ENCODE measurements around the gene TVP23B. TPM values are rescaled to one million over a fixed set of nuclear protein-coding genes. Genes with fewer than 3 reads are reported as not detected.

TVP23B gene
- total RNA-seq (2022; extraction: Qiagen RNA extraction; ENCODE audit: low read depth), result 56.6 to 86.2 TPM (median 72.2 TPM) in 5 replicates

GRCh38 chr17:18780991-18781718 lies at the start of gene TVP23B:
Gene TVP23B (plus strand): TSS chr17:18781183. CDS start chr17:18781294, 111 bp downstream.

GRCh38 chr17:18743699-18744421 lies 37.1 kb upstream of the TVP23B start, which contains the start of gene FBXW10:
Gene FBXW10 (plus strand): TSS chr17:18744054. CDS start chr17:18744245, 191 bp downstream.

Other genes with a start within 250 kb of the TVP23B start
- not detected in 5 replicates for gene TBC1D28, start 136.8 kb upstream of the TVP23B start, total RNA-seq (2022; extraction: Qiagen RNA extraction; ENCODE audit: low read depth)
- gene FOXO3B, start 98.9 kb upstream of the TVP23B start, total RNA-seq (2022; extraction: Qiagen RNA extraction; ENCODE audit: low read depth), result 3.7 to 5.4 TPM (median 5.1 TPM) in 5 replicates
- 0.69 to 1.8 TPM (median 1.1 TPM) in 5 replicates for gene FBXW10, start 37.1 kb upstream of the TVP23B start, total RNA-seq (2022; extraction: Qiagen RNA extraction; ENCODE audit: low read depth)
- 36.9 to 46.3 TPM (median 45.2 TPM) in 5 replicates for gene PRPSAP2, start 76.9 kb downstream of the TVP23B start, total RNA-seq (2022; extraction: Qiagen RNA extraction; ENCODE audit: low read depth)
- gene SLC5A10, start 171.0 kb downstream of the TVP23B start, total RNA-seq (2022; extraction: Qiagen RNA extraction; ENCODE audit: low read depth), result 0.08 to 0.31 TPM (median 0.21 TPM) in 5 replicates
- 28.8 to 39.1 TPM (median 36.1 TPM) in 5 replicates for gene FAM83G, start 223.6 kb downstream of the TVP23B start, total RNA-seq (2022; extraction: Qiagen RNA extraction; ENCODE audit: low read depth)